NCI-H345 treated with DMSO at 0.1 percent for 48 hours (cell line): ENCODE results near the gene SAXO2.
"Not testable (repeated sequence)": the region's sequence is repeated elsewhere in the genome, so short reads cannot be mapped to it uniquely, and the experiment has no call there.

Experiments
- DNase-seq: peaks from one replicate; lab custom pipeline; 2025; ENCODE audit not compliant: unreplicated experiment; lab: John Stamatoyannopoulos, UW

SAXO2 gene

GRCh38 chr15:82284381-82284780 lies 21.8 kb downstream of the SAXO2 start:
- not testable (repeated sequence) for DNase-seq

GRCh38 chr15:82286475-82286874 lies 23.9 kb downstream of the SAXO2 start:
- DNase-seq = not testable (repeated sequence)

GRCh38 chr15:82288202-82288601 lies 25.6 kb downstream of the SAXO2 start:
- DNase-seq = not testable (repeated sequence)

GRCh38 chr15:82292271-82292670 lies 29.7 kb downstream of the SAXO2 start:
- no peak for DNase-seq

- DNase-seq = peak; percentile 6
Measured at GRCh38 chr15:82294061-82294690, 31.6 kb downstream of the SAXO2 start.

GRCh38 chr15:82297546-82297945 lies 34.9 kb downstream of the SAXO2 start:
- DNase-seq = no peak

- no peak for DNase-seq
Measured at GRCh38 chr15:82298032-82298431, 35.4 kb downstream of the SAXO2 start.

GRCh38 chr15:82298520-82298919 lies 35.9 kb downstream of the SAXO2 start:
- DNase-seq = no peak

- not testable (repeated sequence) for DNase-seq
Measured at GRCh38 chr15:82299511-82299914, 36.9 kb downstream of the SAXO2 start.

GRCh38 chr15:82300326-82300725 lies 37.7 kb downstream of the SAXO2 start:
- not testable (repeated sequence) for DNase-seq

GRCh38 chr15:82300883-82301282 lies 38.3 kb downstream of the SAXO2 start:
- DNase-seq = no peak

GRCh38 chr15:82301296-82302016 lies 38.8 kb downstream of the SAXO2 start:
- DNase-seq = no peak

GRCh38 chr15:82303956-82304777 lies 41.5 kb downstream of the SAXO2 start:
- no peak for DNase-seq

- no peak for DNase-seq
Measured at GRCh38 chr15:82304778-82305090, 42.1 kb downstream of the SAXO2 start.

GRCh38 chr15:82305621-82306048 lies 43.0 kb downstream of the SAXO2 start:
- DNase-seq = no peak

GRCh38 chr15:82306791-82307713 lies 44.4 kb downstream of the SAXO2 start:
- no peak for DNase-seq

GRCh38 chr15:82307714-82308081 lies 45.1 kb downstream of the SAXO2 start:
- DNase-seq = no peak

GRCh38 chr15:82309802-82310201 lies 47.2 kb downstream of the SAXO2 start:
- no peak for DNase-seq

GRCh38 chr15:82311321-82311720 lies 48.7 kb downstream of the SAXO2 start:
- DNase-seq = not testable (repeated sequence)

- no peak for DNase-seq
Measured at GRCh38 chr15:82312586-82313349, 50.1 kb downstream of the SAXO2 start.
